ENCODE measurements around the gene SPIRE1. TPM values are rescaled to one million over a fixed set of nuclear protein-coding genes. Genes with fewer than 3 reads are reported as not detected.

Gene SPIRE1
- total RNA-seq, 1 donor from 2014 or later = 49.2 TPM

GRCh38 chr18:12598181-12598930 is 59.6 kb downstream of the SPIRE1 start:
- no peak for DNase-seq (ENCODE audit: low read depth)
- no peaks in the 10 kb centered on the region for H3K27me3 ChIP-seq (ENCODE audit: control insufficient read depth, insufficient read depth, low read length)
- TF ChIP-seq CTCF (IDR thresholded peaks at IDR 0.05; ENCODE audit: insufficient read depth, low read length, poor library complexity, severe bottlenecking) = no peak
- H3K36me3 ChIP-seq (ENCODE audit: control insufficient read depth, insufficient read depth, low read length) = no peaks in the 10 kb centered on the region
- no peak overlapping the region for H3K4me3 ChIP-seq (ENCODE audit: low read depth, low read length)

GRCh38 chr18:12597760-12598159 is 60.1 kb downstream of the SPIRE1 start:
- TF ChIP-seq CTCF (IDR thresholded peaks at IDR 0.05; ENCODE audit: insufficient read depth, low read length, poor library complexity, severe bottlenecking) = no peak
- Histone ChIP-seq H3K4me3 (ENCODE audit: low read depth, low read length) (no peak overlapping the region), H3K36me3 (ENCODE audit: control insufficient read depth, insufficient read depth, low read length) (no peaks in the 10 kb centered on the region), H3K27me3 (ENCODE audit: control insufficient read depth, insufficient read depth, low read length) (no peaks in the 10 kb centered on the region)
- peak; percentile 61 for DNase-seq (ENCODE audit: low read depth)

- DNase-seq (ENCODE audit: low read depth) = no peak
- Histone ChIP-seq H3K4me3 (ENCODE audit: low read depth, low read length) (no peak overlapping the region), H3K36me3 (ENCODE audit: control insufficient read depth, insufficient read depth, low read length) (no peaks in the 10 kb centered on the region), H3K27me3 (ENCODE audit: control insufficient read depth, insufficient read depth, low read length) (no peaks in the 10 kb centered on the region)
- TF ChIP-seq CTCF (IDR thresholded peaks at IDR 0.05; ENCODE audit: insufficient read depth, low read length, poor library complexity, severe bottlenecking) = no peak
These were observed 62.2 kb downstream of the SPIRE1 start for GRCh38 chr18:12595571-12596255.

- no peaks in the 10 kb centered on the region for H3K36me3 ChIP-seq (ENCODE audit: control insufficient read depth, insufficient read depth, low read length)
- no peak for DNase-seq (ENCODE audit: low read depth)
- no peak for TF ChIP-seq CTCF (IDR thresholded peaks at IDR 0.05; ENCODE audit: insufficient read depth, low read length, poor library complexity, severe bottlenecking)
- H3K4me3 ChIP-seq (ENCODE audit: low read depth, low read length) = no peak overlapping the region
- no peaks in the 10 kb centered on the region for H3K27me3 ChIP-seq (ENCODE audit: control insufficient read depth, insufficient read depth, low read length)
These were observed 64.0 kb downstream of the SPIRE1 start for GRCh38 chr18:12593866-12594265.

GRCh38 chr18:12592597-12593127 is 65.2 kb downstream of the SPIRE1 start:
- no peak for DNase-seq (ENCODE audit: low read depth)

More at GRCh38 chr18:12592597-12593127, 65.2 kb downstream of the SPIRE1 start:
- H3K4me3 ChIP-seq (ENCODE audit: low read depth, low read length) = no peak overlapping the region
- no peaks in the 10 kb centered on the region for H3K36me3 ChIP-seq (ENCODE audit: control insufficient read depth, insufficient read depth, low read length)
- H3K27me3 ChIP-seq (ENCODE audit: control insufficient read depth, insufficient read depth, low read length) = no peaks in the 10 kb centered on the region
- TF ChIP-seq CTCF (IDR thresholded peaks at IDR 0.05; ENCODE audit: insufficient read depth, low read length, poor library complexity, severe bottlenecking) = no peak
